A673 (cell line): Measurements from ENCODE around the gene KCNQ1OT1.

ENCODE experiments used
- EZH2 ChIP-seq: fragments of 200-600 bp; sonication (generic); IDR thresholded peaks from 2 replicates; pipeline ENCODE4 v1.6.1; 2017; ENCODE audit warnings: borderline replicate concordance, low read depth, mild to moderate bottlenecking, mixed read lengths, antibody characterized with exemption, low read length; ENCODE audit not compliant: poor library complexity, severe bottlenecking
- TF ChIP-seq, protein P1 (sequence below): fragments of 300-800, 200-600 bp; sonication (generic); conservative IDR thresholded peaks from 2 replicates; pipeline ENCODE4 v1.5.1; 2017; ENCODE audit warnings: low read depth, mild to moderate bottlenecking, antibody characterized with exemption, low read length, moderate library complexity, mixed read lengths

DNA sequence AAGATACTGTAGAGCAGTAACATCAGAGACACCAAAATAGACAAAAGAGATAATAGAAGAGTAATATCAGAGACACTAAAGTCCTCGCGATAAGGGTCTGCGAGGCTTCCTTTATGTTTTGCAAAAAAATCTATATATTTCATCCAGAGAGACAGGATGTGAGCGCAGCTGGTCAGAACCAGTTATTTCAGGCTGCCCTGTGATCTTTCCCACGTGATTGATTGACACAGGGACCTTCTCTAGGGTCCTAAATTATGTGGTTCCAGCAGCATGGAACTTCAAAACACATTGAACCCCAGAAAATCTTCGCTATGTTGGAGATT, 136.9 kb downstream of the KCNQ1OT1 start:
- TF ChIP-seq, protein P1, sequence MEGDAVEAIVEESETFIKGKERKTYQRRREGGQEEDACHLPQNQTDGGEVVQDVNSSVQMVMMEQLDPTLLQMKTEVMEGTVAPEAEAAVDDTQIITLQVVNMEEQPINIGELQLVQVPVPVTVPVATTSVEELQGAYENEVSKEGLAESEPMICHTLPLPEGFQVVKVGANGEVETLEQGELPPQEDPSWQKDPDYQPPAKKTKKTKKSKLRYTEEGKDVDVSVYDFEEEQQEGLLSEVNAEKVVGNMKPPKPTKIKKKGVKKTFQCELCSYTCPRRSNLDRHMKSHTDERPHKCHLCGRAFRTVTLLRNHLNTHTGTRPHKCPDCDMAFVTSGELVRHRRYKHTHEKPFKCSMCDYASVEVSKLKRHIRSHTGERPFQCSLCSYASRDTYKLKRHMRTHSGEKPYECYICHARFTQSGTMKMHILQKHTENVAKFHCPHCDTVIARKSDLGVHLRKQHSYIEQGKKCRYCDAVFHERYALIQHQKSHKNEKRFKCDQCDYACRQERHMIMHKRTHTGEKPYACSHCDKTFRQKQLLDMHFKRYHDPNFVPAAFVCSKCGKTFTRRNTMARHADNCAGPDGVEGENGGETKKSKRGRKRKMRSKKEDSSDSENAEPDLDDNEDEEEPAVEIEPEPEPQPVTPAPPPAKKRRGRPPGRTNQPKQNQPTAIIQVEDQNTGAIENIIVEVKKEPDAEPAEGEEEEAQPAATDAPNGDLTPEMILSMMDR, result no peak
- TF ChIP-seq EZH2, result no peak
